ENCODE data around the gene TP53INP2. TPM values are rescaled to one million over a fixed set of nuclear protein-coding genes. Genes with fewer than 3 reads are reported as not detected.

Gene TP53INP2
- total RNA-seq, 1 experiment from 2014 or later: 0.20 TPM

DNA sequence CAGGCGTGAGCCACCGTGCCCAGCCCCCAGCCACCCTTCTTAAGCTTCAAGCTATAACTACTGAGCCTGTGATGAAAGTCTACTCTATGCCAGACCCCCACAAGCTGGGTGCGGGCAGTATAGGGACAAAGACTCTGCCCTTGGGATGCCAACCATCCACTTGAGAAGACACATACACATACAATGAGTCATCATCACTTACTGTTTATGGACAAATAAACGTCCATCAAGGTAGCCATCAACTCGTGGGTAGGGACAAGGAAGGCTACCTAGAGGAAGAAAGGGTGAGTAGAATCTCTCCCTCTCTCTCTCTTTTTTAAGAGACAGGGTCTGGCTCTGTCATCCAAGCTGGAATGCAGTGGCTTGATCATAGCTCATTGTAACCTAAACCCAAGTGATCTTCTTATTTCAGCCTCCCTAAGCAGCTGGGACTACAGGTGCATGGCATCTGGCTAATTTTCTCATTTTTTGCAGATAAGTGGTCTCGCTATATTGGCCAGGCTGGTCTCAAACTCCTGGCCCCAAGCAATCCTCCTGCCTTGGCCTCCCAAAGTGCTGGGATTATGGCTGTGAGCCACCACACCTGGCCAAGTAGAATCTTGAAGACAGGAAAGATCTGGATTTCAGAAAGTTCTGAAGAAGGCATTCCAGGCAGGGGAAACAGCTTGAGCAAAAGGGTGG, 2.6 kb upstream of the TP53INP2 start:
- Histone ChIP-seq H3K36me3 (no peaks in the 10 kb centered on the region), H3K27me3 (peaks cover 3% of the 10 kb centered on the region; the same call in 1 of the 2 replicates), H3K4me3 (no peak overlapping the region), H3K9me3 (no peaks in the 10 kb centered on the region)
- no peak for DNase-seq

- H3K4me3 ChIP-seq: no peak overlapping the region
These were observed 1.1 kb upstream of the TP53INP2 start for GRCh38 chr20:34703061-34703423.

GRCh38 chr20:34703424-34704176, 544 bp upstream of the TP53INP2 start:
- Histone ChIP-seq H3K4me3 (peak overlapping the region; percentile 51), H3K27me3 (peaks cover 3% of the 10 kb centered on the region; the same call in 1 of the 2 replicates), H3K9me3 (no peaks in the 10 kb centered on the region), H3K36me3 (no peaks in the 10 kb centered on the region)
- no peak for DNase-seq

More at GRCh38 chr20:34703061-34703423, 1.1 kb upstream of the TP53INP2 start:
- Histone ChIP-seq H3K27me3 (peaks cover 3% of the 10 kb centered on the region; the same call in 1 of the 2 replicates), H3K36me3 (no peaks in the 10 kb centered on the region), H3K9me3 (no peaks in the 10 kb centered on the region)
- no peak for DNase-seq

DNA sequence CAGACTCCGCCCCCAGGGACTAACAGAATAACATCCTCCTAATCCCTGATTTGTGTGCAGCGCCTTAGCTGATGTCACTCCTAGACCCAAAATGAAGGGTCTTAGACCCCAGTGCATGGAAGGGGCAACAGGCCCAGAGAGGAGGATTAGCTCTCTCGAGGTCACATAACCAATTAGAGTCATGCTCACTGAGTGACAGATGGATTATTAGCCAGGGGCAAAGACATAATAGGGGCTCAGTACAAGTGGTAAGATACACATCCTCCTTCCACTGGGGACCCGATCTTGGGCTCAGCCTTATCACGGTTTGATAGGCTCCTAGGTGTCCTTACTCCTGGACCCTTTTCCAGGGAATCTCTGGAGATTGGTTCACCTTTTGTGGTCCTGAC, 858 bp downstream of the TP53INP2 start:
- Histone ChIP-seq H3K27me3 (peaks cover 3% of the 10 kb centered on the region; the same call in 1 of the 2 replicates), H3K4me3 (peak overlapping the region; percentile 51), H3K9me3 (no peaks in the 10 kb centered on the region), H3K36me3 (no peaks in the 10 kb centered on the region)
- no peak for DNase-seq

GRCh38 chr20:34705397-34706301, 1.5 kb downstream of the TP53INP2 start:
- peak; percentile 33 for DNase-seq
- Histone ChIP-seq H3K4me3 (no peak overlapping the region), H3K9me3 (no peaks in the 10 kb centered on the region), H3K36me3 (no peaks in the 10 kb centered on the region), H3K27me3 (peaks cover 3% of the 10 kb centered on the region; the same call in 1 of the 2 replicates)

- no peak for DNase-seq
- H3K27me3 ChIP-seq: peaks cover 3% of the 10 kb centered on the region; the same call in 1 of the 2 replicates
- no peak overlapping the region for H3K4me3 ChIP-seq
- no peaks in the 10 kb centered on the region for H3K9me3 ChIP-seq
- no peaks in the 10 kb centered on the region for H3K36me3 ChIP-seq
These were observed 2.2 kb downstream of the TP53INP2 start for GRCh38 chr20:34706302-34706875.

DNA sequence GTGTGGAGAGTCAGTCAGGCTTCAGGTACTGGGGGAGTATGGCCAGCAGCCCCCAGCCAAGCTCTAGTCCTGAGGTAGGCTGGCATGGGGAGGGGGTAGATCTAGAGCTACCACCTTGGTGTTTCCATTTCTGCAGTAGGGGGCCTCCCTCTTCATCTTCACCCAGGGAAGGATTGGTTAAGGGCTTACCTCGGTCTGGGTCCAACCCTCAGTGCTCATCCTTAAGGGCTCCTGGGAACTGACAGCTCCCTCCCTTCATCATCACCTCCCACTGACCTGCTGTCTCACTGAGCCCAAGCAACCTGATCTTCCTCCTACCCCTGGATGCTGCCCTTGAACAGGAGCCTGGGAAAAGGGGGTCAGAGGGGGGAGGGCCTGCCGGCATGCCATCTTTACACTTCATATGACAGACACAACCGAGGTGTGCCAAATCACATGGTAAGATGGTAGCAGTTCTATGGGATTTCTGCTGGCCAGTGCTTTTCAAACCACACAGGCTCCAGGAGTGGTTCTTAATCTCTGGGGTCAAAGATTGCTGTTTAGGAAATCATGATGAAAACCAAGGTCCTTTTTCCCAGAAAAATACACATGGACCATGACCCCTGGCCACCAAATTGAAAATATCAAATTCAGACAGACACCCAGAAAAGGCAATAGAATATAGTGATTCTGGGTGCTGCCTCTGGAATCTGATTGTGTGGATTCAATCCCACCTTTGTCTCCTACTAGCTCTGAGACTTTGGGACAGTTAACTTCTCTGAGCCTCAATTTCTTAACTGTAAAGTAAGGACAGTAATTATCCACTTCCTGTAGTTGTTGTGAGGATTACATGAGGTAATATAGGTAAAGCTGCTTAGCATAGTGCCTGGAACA, 3.0 kb downstream of the TP53INP2 start:
- Histone ChIP-seq H3K4me3 (no peak overlapping the region), H3K27me3 (no peaks in the 10 kb centered on the region), H3K9me3 (no peaks in the 10 kb centered on the region), H3K36me3 (no peaks in the 10 kb centered on the region)
- no peak for DNase-seq

DNA sequence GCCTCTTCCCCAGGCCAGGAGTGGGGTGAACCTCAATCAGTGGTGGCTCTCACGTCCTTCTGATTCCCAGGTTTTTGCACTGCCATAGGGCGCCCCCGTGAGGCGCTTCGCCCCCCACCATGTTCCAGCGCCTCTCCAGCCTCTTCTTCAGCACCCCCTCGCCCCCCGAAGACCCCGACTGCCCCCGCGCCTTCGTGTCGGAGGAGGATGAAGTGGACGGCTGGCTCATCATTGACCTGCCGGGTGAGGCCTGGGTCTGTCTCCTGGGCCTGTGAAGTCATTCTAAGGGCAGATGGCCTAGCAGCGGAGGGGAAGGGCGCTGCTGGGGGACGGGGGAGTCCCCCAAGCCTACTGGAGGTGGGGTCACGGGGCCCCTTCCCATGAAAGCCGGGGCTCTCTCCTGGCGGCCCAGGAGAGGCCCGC, 4.5 kb downstream of the TP53INP2 start:
- DNase-seq: no peak
- Histone ChIP-seq H3K9me3 (no peaks in the 10 kb centered on the region), H3K4me3 (0 out of 2 replicates have a peak overlapping the region, but pooled peaks have one; percentile 54), H3K27me3 (no peaks in the 10 kb centered on the region), H3K36me3 (no peaks in the 10 kb centered on the region)

GRCh38 chr20:34709044-34709830, 5.1 kb downstream of the TP53INP2 start:
- Histone ChIP-seq H3K27me3 (no peaks in the 10 kb centered on the region), H3K9me3 (no peaks in the 10 kb centered on the region), H3K36me3 (peaks cover 2% of the 10 kb centered on the region), H3K4me3 (peak overlapping the region; percentile 54)
- DNase-seq: peak; percentile 60

DNA sequence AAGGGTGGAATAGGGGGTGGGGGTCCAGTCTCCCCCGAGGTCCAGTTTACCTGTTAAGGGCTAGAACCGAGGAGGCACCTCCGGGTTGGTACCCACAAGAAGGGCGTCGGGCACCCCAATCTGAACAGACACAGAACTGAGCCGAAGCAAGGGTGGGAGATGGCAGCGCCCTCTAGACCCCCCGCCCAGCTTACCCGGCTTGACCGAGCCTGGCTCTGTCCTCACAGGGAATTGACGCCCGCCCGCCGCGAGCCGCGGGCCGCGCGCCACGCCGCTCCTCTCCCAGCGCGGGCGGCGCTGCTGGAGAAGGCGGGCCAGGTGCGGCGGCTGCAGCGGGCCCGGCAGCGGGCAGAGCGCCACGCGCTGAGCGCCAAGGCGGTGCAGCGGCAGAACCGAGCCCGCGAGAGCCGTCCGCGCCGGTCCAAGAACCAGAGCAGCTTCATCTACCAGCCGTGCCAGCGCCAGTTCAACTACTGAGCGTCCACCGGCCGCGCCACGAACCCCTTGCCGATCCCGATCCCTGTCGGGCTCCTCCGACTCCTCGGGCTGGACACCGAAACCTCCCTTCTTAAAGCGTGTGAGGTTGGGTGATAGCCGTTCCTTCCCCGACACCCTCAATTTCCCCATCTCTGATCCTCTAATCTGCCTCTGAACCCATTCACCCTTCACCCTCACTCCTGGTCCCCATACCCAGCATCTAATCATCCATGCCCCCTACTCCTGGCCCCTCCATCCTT, 5.9 kb downstream of the TP53INP2 start:
- H3K27me3 ChIP-seq: no peaks in the 10 kb centered on the region
- no peaks in the 10 kb centered on the region for H3K9me3 ChIP-seq
- peak overlapping the region; percentile 54 for H3K4me3 ChIP-seq
- peaks cover 6% of the 10 kb centered on the region for H3K36me3 ChIP-seq
- peak; percentile 24 for DNase-seq

DNA sequence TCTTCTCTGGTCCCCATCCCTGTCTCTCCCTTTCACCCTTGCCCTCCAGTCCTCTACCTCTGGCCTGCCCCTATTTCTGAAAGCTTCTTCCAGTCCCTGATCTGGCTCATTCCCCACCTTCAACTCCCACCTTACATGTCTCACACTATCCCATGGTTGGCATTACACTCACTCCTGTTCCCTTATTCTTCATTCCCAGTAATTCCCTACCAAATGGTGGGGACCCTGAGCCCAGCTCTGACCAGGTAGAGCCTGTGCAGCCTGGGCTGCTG, 6.4 kb downstream of the TP53INP2 start:
- H3K9me3 ChIP-seq: no peaks in the 10 kb centered on the region
- DNase-seq: no peak
- H3K36me3 ChIP-seq: peaks cover 10% of the 10 kb centered on the region
- H3K27me3 ChIP-seq: no peaks in the 10 kb centered on the region
- no peak overlapping the region for H3K4me3 ChIP-seq

- Histone ChIP-seq H3K36me3 (peaks cover 10% of the 10 kb centered on the region), H3K4me3 (no peak overlapping the region), H3K27me3 (no peaks in the 10 kb centered on the region), H3K9me3 (no peaks in the 10 kb centered on the region)
- DNase-seq: no peak
These were observed 6.9 kb downstream of the TP53INP2 start for GRCh38 chr20:34710861-34711574.

DNA sequence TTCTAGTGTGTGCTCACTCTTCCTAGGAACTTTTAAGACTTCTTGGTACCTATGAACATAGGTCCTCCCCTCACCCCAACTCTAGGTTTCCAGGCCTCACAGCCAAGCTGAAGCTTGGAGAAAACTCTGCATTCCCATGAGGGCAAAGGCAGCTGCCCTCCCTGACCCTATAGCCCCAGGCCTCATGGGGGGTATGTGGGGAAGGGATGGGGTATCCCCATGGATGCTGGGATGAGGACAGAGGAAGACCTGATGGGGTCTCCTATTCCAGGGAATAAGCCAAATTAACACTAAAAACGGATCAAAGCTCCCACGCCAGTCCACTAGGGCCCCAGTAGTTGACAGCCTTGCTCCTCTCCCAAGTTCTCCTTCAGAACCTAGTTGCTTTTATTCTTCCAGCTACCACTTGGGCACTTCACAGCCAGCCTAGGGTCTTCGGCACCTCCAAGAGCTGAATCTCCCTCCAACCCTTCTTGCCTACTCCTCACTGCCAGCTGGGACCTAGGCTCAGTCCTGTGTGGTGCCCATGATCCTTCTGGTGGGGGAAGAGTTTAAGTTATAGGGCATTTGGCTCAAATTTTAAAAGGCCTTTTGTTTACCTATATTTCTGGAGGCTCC, 7.8 kb downstream of the TP53INP2 start:
- Histone ChIP-seq H3K9me3 (no peaks in the 10 kb centered on the region), H3K4me3 (no peak overlapping the region), H3K36me3 (peaks cover 13% of the 10 kb centered on the region), H3K27me3 (no peaks in the 10 kb centered on the region)
- DNase-seq: no peak
